HG03139 (cell line): ENCODE data around the gene KRT14.
"Not testable (repeated sequence)": the region's sequence is repeated elsewhere in the genome, so short reads cannot be mapped to it uniquely, and the experiment has no call there.

Experiments used
- ATAC-seq: cut with Tn5 transposase; IDR thresholded peaks from one replicate; pipeline ENCODE4 v1.9.1; 2021; ENCODE audit not compliant: unreplicated experiment

Gene KRT14

DNA sequence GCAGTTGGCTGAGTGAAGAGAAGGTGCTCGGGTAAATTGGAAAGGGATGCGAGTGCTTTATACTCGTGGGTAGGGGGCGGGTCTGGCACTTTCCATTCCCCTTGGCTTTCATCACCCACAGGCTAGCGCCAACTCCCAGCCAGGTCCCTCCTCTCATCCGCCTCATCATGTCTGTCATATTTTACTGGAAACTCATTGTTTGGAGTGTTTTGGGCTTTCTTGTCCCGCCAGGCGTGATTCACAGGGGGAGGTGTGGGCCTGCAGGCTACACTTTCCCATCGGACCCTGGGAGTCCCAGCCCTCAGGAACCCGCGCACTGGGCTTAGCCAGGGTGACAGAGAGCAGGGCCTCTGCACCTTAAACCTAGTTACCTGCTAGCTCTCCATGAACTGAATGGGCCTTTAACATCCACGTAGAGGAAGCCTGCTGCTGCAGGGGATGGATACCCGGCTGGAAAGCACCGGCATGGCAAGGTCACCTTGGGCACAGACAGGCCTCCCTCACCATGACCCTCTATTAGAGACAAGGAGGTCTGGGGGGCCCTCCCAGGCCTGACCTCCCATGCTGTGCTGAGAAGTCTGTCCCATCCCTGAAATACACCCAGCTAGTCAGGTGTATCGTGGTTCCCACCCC lies at the start of gene KRT14:
TSS of gene KRT14 (minus strand) at position 33 of the 633 bp plus-strand sequence. CDS start 61 bp downstream, outside the sequence.
- no peak for ATAC-seq

DNA sequence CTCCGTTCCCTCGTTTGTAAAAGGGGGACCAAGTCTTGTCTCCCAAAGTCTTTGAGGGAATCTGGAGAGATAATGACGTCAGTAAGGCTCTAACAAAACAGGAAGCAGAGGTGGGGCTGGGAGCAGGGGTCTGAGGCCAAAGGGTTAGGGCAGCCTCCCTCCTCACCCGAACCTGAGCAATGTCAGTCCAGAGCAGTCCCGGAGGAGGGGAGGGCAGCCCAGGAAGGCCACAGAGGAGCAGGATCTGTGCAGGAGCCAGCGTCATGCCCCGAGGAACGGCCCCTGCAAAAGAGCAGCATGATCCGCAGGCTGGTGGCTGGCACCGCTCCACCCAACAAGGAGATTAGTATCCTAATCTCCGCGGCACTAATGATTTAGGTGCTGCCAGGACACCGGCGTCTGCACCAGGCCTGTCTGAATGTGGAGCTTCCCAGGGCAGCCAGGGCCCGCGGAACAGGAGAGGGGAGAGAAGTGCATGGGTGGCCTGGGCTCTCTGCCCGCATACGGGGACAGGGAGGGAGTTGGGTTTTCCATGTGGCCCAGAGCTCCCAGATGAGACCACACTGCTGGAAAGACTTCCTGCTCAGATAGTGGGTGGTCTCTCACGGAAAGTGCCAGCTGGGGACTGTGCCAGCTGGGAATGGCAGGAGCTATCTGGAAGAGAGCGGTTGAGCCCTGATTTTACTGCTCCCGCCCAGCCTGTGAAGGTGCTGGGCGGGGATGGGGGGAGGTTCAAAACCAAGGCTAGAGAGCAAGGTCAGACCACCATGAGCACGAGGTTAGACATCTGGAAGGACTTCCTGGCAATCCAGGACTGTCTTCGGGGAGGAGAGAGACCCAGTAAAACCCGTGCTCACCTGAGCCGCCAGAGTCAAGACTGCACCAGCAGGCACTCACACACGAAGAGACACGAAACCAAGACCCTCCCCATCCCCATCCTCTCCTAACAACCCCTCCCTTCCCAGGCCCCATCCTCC lies 48.7 kb upstream of the KRT14 start:
- no peak for ATAC-seq

DNA sequence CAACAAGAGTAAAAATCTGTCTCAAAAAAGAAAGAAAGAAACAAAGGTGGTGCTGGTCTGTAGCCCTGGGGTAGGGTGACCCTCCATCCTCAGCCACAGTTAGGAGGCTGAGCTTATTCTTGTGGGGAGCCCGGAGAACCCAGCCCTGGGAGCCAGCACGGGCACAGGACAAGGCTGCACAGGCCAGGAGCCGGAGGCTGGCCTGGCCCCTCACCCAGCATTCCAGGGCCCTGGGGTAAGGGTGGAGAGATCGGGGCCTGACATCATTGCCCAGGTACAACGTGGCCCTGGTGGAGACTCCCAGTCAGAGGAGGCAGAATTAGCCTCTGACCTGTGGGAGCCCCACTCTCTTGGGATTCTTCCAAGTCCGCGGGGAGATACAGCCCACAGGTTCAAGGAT lies 47.9 kb upstream of the KRT14 start:
- no peak for ATAC-seq

DNA sequence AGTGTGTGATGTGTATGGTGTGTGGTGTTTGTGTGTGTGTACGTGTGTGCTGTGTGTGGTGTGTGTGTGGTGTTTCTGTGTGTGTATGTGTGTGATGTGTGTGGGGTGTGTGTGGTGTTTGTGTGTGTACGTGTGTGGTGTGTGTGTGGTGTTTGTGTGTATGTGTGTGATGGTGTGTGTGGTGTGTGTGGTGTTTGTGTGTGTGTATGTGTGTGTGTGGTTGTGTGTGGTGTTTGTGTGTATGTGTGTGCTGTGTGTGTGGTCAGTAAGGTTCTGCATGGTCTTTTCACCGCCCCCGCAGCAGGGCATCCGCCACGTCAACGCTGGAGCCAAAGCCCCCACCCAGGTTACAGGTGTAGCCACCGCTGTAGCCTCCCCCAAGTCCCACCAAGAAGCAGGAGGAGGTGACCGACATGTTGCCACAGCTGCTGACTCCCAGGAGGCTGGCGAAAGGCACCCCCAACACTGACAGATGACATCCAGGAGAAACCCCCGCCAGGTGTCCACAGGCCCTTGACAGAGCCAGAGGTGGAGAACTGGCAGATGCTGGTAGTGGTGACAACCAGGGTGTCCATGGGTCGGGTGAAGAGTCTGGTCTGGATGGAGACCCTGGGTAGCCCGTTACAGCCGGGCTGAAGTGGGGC lies 47.0 kb upstream of the KRT14 start:
- ATAC-seq = no peak

DNA sequence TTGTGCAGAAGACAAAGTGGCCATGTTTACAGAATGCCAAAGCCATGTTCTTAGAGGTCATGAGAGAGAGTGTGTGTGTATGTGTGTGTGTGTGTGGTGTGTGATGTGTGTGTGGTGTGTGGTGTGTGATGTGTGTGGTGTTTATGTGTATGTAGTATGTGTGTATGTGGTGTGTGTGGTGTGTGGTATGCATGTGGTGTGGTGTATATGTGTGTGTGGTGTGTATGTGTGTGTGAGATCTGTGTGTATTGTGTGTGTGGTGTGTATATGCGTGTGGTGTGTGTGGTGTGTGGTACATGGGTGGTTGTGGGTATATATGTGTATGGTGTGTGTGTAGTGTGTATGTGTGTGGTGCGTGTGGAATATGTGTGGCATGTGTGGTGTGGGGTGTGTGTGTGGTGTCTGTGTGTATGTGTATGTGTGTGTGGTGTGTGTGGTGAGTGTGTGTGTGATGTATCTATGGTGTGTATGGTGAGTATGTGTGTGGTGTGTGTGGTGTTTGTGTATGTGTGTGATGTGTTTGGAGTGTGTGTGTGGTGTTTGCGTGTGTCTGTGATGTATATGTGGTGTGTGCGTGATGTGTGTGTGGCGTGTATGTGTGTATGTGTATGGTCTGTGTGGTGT lies 45.9 kb upstream of the KRT14 start:
- no peak for ATAC-seq

DNA sequence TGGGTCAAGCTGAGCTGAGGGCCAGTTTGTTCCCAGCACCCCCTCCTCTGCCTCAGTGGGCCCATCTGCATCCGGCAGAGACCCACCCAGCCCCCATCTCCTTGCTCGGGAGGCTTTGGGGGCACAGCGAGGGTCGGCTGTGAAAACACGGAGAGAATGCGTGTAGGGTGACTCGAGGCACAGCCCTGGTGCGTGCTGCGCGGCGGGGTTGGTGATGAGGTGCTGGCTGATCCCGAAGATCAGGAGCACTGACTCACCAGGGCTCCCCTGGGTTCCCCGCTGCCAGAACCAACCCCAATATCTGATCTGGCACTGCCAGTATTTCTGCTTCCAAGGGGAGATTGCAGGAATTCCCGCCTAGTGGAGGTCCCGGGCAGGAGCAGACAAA lies 45.2 kb upstream of the KRT14 start:
- no peak for ATAC-seq

DNA sequence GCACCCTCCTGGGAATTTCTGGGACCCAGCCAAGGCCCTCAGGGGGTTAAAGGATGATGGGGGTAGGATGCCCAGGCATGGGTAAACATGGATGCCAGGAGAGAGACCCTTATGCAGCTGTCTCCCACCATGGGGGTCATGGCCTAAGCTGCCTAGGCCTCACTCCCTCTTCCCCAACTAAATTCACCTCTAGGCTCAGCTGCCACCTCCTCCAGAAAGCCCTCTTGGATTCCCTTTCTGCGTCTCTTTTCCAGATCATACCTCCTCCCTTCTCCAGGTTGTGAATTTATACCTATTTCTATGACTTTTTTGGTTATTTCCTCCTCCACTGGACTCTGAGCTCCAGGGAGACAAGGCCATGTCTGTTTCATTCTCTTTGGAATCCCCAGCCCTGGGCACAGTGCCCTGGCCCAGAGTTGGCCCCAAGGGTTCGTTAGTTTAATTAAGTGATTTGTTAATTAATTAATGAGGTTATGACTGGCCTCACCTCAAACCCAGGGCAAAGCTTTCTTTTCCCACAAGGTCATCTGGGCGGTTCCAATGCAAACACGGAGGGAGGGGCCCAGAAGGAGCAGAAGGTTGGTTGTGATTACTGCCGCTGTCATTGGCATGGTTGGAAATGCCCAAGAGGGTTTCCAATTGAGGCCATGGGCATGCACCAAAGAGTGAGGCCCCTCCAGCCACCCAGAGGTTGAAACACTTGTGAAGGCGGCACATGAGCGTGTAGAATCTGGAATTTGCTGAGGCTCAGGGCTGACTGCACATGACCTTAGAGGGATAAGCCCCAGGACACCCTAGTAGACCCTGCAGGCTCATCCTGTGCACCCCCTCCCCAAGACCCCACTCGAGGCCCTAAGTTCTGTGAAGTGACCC lies 44.6 kb upstream of the KRT14 start:
- ATAC-seq = no peak

DNA sequence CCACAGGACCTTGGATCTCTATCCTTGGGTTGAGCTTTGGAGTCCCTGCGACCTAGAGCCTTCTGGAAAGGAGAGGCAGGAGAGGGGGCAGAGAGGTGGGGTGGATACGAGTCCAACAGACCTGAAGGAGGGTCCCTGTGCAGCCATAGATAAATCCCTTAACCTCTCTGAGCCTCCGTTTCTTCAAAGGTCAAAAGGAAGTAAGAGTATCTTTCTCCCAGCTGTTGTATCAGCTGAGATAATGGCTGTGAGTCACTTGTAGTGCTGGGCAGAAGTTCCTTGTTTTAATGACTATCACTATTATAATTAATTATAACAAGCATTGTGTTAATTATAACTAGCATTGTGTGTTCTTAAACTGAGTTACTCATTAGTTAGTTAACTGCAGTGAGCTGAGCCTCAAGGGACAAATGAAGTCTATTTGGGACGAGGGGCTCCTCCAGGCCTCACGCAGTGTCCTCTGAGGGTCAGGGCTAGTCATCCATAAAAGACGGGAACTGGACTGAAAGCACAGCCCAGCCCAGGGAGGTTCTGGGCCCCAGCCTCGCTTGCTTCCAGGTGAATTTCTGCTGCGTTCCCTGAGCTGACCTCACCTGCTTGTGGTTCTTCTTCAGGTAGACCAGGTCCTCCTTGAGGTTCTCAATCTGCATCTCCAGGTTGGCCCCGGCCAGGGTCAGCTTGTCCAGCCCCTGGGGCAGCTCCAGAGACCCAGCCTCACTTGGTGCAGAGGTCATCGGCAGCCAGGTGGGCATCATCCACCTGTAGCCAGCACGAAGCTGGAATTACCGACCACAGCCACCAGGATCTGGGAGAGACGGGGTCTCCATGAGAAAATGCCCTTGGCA lies 43.4 kb upstream of the KRT14 start:
- no peak for ATAC-seq

DNA sequence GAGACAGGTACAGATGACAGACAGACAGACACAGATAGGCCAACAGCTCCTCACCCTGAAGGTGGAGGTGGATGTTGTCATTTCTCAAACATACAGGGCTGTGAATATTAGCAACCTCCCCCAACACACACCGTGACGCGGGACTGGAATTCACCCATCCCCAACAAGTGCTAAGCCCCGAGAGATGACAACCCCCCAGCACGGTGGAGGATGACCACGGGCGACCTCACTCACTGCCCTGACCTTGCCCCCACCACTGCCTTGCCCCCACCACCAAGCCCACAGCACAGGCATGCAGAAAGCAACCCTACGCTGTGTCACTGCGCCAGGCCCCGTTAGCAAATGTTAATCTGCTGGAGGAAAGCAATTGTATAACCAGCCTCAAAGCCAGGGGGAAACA lies 42.6 kb upstream of the KRT14 start:
- no peak for ATAC-seq

DNA sequence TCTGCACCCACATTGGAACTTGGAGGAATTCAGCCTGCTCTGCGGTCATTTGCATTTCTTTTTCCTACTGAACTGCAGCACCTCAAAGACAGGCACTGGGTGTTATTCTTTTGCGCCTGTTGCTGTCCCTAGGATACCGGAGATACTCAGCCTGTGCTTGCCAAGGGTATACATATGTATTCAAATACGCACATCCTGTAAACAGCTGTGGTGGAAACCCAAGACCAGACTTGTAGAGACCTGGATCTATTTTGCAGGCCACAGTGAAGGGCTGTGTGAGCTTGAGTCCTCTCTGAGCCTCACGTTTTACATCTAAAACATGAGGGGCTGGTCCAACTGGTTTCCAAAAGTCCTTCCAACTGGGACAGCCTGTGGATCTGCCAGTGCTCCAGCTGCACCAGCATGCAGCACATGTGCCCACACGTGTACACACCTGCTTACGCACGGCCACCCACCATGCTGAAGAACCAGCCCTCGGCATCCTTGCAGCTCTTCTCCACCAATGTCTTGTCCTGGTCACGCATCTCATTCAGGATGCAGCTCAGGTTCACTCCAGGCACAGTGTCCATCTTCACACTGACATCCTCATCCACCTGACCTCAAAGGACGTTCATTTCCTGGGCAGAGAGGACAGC lies 42.0 kb upstream of the KRT14 start:
- not testable (repeated sequence) for ATAC-seq

DNA sequence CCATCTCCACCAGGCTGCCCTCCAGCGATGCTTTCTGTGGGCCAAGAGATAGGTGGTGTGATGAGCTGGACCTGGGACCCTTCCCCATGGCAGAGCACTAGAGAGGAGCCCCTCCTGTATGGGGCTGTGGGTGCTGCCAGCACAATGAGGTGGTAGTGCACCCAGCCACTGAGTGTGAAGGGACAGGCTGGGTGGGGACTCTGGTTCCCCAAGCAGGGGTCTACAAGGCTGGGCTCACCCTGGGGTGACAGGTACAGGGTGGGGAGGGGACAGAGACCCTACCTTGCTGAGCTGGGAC lies 41.3 kb upstream of the KRT14 start:
- not testable (repeated sequence) for ATAC-seq

DNA sequence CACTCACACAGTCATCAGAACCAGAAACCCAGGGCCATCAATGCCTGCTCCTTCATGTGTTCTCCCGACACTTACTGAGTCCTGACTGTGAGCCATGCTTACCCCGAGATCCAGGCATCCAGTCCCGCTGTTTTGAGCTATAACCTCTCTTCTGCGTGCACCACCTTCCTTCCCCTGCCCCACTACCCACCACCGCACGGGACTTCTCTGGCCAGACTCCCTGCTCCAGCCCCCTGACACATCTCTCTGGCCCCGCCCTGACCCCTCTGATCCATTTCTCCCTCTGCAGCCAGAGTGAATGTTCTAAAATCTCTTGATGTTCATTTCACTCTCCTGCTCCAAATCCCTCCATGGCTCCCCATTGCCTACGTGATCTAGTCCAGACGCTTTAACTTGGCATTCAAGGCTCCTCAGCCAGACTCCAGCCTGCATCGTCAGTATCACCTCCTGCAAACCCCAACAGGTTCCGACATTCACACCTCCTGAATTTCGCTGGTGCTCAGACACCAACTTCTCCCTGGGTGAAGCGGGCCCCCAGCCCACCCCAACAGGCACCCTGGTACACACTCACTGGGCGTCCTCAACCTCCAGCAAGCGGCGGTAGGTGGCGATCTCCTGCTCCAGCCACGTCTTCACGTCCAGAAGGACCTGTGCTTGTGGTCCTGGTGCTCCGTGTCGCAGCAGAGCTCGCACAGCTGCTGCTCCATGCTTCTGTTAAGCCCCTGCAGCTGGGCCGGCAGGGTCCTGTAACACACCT lies 40.8 kb upstream of the KRT14 start:
- no peak for ATAC-seq

DNA sequence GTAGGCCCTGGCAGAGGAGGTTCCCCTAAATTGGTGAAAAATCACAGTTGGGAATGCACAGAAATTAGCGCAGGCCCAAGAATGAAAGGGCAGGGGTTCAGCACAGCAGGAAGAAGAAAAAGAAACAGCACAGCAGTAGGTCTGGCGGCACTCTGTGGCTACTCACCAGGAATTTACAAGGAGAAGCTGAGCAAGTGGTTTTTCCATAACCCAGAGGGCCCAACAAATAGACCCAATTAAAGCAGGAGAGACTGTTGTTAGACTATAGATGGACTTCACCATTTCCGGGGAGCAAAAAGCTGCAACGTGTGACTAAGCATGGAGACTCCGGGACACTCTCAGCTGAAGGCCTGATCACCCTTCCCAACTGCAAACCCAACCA lies 40.2 kb upstream of the KRT14 start:
- not testable (repeated sequence) for ATAC-seq

DNA sequence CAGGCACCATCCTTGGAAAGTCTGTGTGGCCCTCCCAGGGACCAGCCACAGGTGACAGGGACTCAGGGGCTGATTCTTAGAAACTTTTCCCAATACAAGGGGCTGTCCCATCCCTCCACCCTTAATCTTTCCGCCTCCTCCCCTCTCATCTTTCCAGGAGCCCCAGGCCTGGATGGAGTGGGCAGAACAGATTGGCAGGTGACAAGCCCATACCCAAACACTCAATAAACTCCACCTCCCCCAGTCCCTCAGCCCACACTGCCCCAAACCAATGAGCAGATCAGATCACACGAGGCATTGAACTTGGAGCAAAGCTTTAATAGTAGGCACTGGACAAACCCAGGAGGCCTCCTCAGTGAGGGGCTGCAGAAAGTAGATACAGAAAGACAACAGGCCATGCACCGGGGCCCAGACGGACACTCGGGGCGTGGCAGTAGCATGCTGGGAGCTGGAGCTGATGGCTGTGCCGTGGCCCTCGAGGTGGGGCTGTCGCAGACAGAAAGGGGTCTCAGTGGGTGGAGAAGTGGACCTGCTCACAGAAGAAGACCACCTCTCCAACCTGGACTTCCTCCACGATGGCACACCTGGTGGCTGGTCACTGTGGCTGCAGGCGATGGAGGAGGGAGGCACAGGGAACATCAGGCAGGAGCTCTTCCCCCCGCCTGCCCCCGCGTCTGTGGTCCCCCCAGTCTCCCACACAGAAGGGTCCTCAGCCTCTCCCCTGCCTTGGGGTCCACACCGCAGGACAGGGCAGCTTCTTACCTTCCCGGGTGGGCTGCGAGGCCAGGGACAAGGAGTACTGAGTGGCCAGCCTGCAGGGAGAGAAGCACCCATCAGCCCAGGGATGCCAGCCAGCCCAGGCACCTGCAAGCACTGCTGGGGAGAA lies 39.6 kb upstream of the KRT14 start:
- not testable (repeated sequence) for ATAC-seq

DNA sequence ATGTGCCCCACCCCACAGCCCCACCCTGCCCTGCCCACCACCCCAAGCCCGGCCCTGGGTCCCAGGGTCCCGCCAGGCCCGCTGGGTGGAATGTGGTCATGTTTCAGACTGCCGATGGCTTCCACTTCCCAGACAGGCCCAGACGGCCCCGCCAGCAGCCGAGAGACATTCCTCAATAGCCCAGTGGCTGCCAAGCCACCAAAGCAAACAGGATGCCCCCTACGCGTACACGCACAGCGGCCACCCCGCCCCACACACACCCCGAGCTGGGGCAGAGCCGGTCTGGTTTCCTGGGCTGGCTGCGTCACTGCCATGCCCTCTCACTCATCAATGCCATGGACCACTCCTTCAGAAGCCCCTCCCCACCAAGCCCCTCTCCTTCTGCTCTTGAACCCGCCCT lies 38.9 kb upstream of the KRT14 start:
- ATAC-seq = no peak

DNA sequence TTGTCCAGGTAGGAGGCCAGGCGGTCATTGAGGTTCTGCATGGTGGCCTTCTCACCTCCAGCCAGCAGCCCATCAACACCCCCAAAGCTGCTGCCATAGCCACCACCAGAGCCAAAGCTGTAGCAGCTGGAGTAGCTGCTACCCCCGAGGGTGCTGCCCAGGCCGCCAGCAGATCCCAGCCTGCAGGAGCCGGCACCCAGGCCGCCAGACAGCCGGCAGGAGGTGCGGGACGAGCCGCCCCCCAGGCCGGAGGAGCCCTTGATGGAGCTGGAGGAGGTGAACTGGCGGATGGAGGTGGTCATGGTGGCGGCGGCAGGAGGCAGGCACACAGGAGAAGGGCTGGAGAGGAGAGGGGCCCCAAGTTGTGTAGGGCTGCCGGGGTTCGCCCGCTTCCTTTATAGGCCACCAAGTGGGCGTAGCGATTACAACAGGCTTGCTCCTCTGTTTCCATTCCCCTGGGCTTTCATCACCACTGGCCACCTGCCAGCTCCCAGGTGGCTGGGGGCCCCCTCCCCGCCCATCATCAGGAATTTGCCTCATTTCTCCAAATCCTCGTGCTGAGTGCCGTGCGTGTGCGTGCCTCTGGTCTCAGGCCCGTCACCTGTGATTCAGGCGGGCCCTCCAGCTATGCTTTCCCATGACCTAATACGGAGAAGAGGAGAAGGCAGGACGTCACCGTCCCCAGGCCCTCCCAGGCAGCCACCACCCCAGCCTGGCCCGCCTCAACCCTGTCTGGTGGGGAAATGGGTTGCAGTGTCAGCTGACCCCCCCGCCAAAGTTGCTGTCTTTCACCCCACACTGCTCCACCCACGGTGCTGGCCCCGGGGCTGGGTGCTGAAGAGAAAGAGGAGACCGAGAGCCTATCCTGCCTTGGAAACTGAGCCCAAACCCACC lies 37.8 kb upstream of the KRT14 start, which contains the start of gene KRT17:
TSS of gene KRT17 (minus strand) at position 368 of the 894 bp plus-strand sequence. CDS start at position 302, 66 bp downstream.
- no peak for ATAC-seq
